MM.1S (cell line): Measurements from ENCODE around the gene SFMBT2.

ENCODE experiments used
- EZH2 ChIP-seq: fragments of 300-600 bp; sonication (generic); optimal IDR thresholded peaks from 2 replicates; pipeline ENCODE3; 2017; ENCODE audit warnings: low read depth, mild to moderate bottlenecking, antibody characterized with exemption, low read length, mixed read lengths
- TF ChIP-seq, protein P1 (sequence below): fragments of 300-600 bp; sonication (generic); IDR thresholded peaks from 2 replicates; pipeline ENCODE4 v1.5.1; 2016; ENCODE audit warnings: antibody characterized with exemption, low read length, mixed read lengths

DNA sequence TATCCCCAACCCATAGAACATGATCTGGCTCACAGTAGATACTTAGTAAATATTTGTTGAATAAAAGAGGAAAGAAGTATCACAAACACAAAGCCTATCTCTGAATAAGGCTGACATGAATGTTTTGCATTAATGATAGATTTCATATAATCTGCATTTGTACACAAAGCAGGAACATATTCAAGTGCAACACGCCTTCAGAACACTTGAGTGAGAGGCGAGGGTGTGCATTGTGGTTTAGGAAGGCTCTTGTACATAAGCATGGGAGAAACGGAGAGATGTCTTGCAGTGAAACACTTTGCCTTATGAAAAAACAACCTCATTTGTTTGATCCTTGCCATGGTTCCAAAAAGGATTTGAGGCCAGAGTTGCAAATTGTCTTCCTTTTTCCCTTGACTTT is 14.1 kb upstream of the SFMBT2 start:
- TF ChIP-seq, protein P1, sequence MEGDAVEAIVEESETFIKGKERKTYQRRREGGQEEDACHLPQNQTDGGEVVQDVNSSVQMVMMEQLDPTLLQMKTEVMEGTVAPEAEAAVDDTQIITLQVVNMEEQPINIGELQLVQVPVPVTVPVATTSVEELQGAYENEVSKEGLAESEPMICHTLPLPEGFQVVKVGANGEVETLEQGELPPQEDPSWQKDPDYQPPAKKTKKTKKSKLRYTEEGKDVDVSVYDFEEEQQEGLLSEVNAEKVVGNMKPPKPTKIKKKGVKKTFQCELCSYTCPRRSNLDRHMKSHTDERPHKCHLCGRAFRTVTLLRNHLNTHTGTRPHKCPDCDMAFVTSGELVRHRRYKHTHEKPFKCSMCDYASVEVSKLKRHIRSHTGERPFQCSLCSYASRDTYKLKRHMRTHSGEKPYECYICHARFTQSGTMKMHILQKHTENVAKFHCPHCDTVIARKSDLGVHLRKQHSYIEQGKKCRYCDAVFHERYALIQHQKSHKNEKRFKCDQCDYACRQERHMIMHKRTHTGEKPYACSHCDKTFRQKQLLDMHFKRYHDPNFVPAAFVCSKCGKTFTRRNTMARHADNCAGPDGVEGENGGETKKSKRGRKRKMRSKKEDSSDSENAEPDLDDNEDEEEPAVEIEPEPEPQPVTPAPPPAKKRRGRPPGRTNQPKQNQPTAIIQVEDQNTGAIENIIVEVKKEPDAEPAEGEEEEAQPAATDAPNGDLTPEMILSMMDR: no peak
- no peak for TF ChIP-seq EZH2
